SIG-M5 treated with dmso at 0.1 percent for 504 hours (cell line): ENCODE results near the gene RBMS3.

Experiments used
- DNase-seq: peaks from one replicate; lab custom pipeline; 2025; ENCODE audit not compliant: unreplicated experiment; lab: John Stamatoyannopoulos, UW

RBMS3 gene

GRCh38 chr3:29701326-29701983 is 420.6 kb downstream of the RBMS3 start:
- no peak for DNase-seq

GRCh38 chr3:29705906-29706844 is 425.3 kb downstream of the RBMS3 start:
- no peak for DNase-seq

GRCh38 chr3:29708884-29709283 is 428.0 kb downstream of the RBMS3 start:
- no peak for DNase-seq

- DNase-seq, result no peak
These were observed 430.4 kb downstream of the RBMS3 start for GRCh38 chr3:29711255-29711771.

GRCh38 chr3:29716213-29716612 is 435.3 kb downstream of the RBMS3 start:
- DNase-seq, result no peak

GRCh38 chr3:29718661-29719065 is 437.8 kb downstream of the RBMS3 start:
- DNase-seq, result no peak

GRCh38 chr3:29720665-29721064 is 439.8 kb downstream of the RBMS3 start:
- DNase-seq, result no peak

GRCh38 chr3:29721789-29722188 is 440.9 kb downstream of the RBMS3 start:
- DNase-seq, result no peak

GRCh38 chr3:29731050-29731449 is 450.2 kb downstream of the RBMS3 start:
- no peak for DNase-seq

- DNase-seq, result no peak
These were observed 460.4 kb downstream of the RBMS3 start for GRCh38 chr3:29741231-29741630.

- DNase-seq, result no peak
These were observed 464.5 kb downstream of the RBMS3 start for GRCh38 chr3:29745232-29745870.

- no peak for DNase-seq
These were observed 465.4 kb downstream of the RBMS3 start for GRCh38 chr3:29746163-29746760.

GRCh38 chr3:29747991-29748390 is 467.1 kb downstream of the RBMS3 start:
- no peak for DNase-seq

- DNase-seq, result no peak
These were observed 470.9 kb downstream of the RBMS3 start for GRCh38 chr3:29751647-29752314.

- DNase-seq, result no peak
These were observed 473.5 kb downstream of the RBMS3 start for GRCh38 chr3:29754346-29754745.

- no peak for DNase-seq
These were observed 474.5 kb downstream of the RBMS3 start for GRCh38 chr3:29755416-29755815.

- no peak for DNase-seq
These were observed 476.3 kb downstream of the RBMS3 start for GRCh38 chr3:29757054-29757777.

- no peak for DNase-seq
These were observed 477.2 kb downstream of the RBMS3 start for GRCh38 chr3:29758108-29758433.

- no peak for DNase-seq
These were observed 477.8 kb downstream of the RBMS3 start for GRCh38 chr3:29758434-29759322.
